ENCODE results near the gene FOXP3.

FOXP3 gene

DNA sequence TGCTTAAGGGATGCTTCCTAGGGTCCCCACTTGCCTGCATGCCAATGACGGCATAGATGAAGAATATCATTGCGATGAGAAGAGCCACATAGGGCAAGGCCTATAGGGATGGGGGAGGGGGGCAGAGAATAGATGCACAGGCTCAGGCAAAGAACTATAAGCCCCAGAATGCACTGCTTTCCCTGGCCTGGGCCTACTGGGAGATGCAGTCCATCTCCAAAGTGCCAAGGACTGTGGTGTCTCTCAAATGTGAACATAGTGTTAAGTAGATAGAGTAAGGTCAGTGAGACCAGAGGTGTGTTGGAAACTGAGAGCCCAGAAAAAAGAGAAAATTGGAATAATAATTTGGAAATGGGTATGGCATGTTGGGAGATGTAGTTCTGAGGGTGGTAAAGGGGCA lies 52.3 kb downstream of the FOXP3 start:
- no peak for DNase-seq

DNA sequence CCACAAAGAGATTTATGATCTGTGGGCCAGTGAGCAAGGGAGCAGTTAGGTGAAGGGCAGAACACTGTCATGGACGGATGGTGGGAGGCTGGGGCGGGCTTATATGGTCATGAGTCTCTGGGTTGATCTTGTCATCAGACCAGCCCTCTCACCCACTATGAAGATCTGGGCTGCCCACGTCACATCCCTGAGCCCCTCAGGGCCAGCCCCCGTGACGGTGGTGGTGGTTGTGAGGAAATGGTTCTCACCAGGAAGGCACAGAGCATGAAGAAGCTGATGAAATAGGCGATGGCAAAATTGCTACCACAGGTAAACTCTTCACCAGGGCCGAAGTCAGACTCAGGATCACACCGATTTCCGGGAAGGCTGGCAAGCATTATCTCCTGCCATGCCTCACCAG lies 53.4 kb downstream of the FOXP3 start:
- DNase-seq = no peak

- DNase-seq = no peak
Measured at GRCh38 chrX:49210406-49210805, 54.1 kb downstream of the FOXP3 start.

- DNase-seq = no peak
Measured at GRCh38 chrX:49209434-49210251, 54.9 kb downstream of the FOXP3 start.

- DNase-seq = no peak
Measured at GRCh38 chrX:49208399-49208798, 56.1 kb downstream of the FOXP3 start.

- DNase-seq = no peak
Measured at GRCh38 chrX:49206543-49206942, 58.0 kb downstream of the FOXP3 start.

GRCh38 chrX:49205443-49205842 lies 59.1 kb downstream of the FOXP3 start:
- DNase-seq = no peak

- DNase-seq = no peak
Measured at GRCh38 chrX:49204709-49205108, 59.8 kb downstream of the FOXP3 start.

- no peak for DNase-seq
Measured at GRCh38 chrX:49204017-49204416, 60.5 kb downstream of the FOXP3 start.

DNA sequence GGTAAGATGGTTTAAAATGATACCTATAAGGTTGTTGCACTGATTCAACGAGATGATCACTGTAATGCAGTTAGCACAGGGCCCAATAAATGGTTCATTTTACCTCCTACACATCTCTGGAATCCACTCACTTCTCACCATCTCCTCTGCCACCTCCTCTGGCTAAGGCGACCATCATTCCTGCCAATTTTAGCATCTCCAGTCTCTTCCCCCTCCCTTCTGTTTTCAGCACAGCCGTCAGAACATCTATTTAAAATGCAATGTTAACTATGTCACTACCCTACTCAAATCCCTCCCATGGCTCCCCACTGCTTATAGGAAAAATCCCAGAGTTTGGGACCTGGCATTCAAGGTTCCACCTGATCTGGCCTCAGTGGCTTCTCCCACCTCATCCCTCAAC lies 61.0 kb downstream of the FOXP3 start:
- DNase-seq = no peak

DNA sequence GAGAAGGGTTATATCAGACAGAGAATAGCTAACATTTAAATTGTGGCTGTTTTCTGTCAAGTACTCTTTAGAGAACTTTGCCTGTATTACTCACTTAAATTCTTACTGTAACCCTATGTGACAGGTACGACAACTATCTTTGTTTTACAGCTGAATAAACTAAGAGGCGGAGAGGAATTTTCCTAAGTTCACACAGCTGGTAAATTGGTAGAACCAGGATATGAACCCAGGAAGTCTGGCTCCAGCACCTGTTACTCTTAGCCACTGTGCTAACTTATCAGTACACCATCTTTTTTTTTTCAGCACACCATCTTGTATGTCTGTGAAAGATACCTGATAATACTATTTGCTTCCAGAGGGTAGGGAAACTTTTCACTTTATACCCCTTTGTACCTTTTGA lies 62.5 kb downstream of the FOXP3 start:
- DNase-seq = no peak

All from stimulated activated CD4-positive, alpha-beta T cell treated with anti-CD3 and anti-CD28 coated beads, Interleukin-1b, Interleukin-23, amount 100 ng/mL, for 48 hours (primary cell).